GM12891 (cell line): ENCODE measurements around the gene PI4KA.

Source experiments
- PAX5 ChIP-seq: IDR thresholded peaks from 2 replicates; pipeline ENCODE4 v1.6.1; 2011; ENCODE audit warnings: low read length, moderate library complexity, mild to moderate bottlenecking; ENCODE audit not compliant: insufficient read depth, severe bottlenecking
- POLR2A ChIP-seq: IDR thresholded peaks from 2 replicates; pipeline ENCODE4 v1.6.1; 2011; ENCODE audit warnings: low read depth, low read length, control low read depth
- POLR2AphosphoS5 ChIP-seq: IDR thresholded peaks from 2 replicates; pipeline ENCODE4 v1.6.1; 2011; ENCODE audit warnings: low read depth, low read length, control low read depth
- POU2F2 ChIP-seq: IDR thresholded peaks from 2 replicates; pipeline ENCODE4 v1.6.1; 2011; ENCODE audit warnings: low read depth, mild to moderate bottlenecking, control low read depth, low read length, moderate library complexity
- SPI1 ChIP-seq: IDR thresholded peaks from 2 replicates; pipeline ENCODE4 v1.6.1; 2011; ENCODE audit warnings: low read depth, low read length, control low read depth
- TAF1 ChIP-seq: IDR thresholded peaks from 2 replicates; pipeline ENCODE4 v1.6.1; 2011; ENCODE audit warnings: low read depth, low read length, control low read depth

GRCh38 chr22:20867179-20868024 is 8.8 kb upstream of the PI4KA start:
- no peak for TF ChIP-seq POLR2A
- no peak for TF ChIP-seq PAX5
- no peak for TF ChIP-seq POLR2AphosphoS5
- TF ChIP-seq SPI1: no peak
- TF ChIP-seq TAF1: no peak
- TF ChIP-seq POU2F2: no peak
